MM.1S (cell line): Measurements from ENCODE around the gene RBM8A.

Experiments used
- CTCF ChIP-seq: fragments of 300-600 bp; sonication (generic); IDR thresholded peaks from 2 replicates; pipeline ENCODE4 v1.5.1; 2016; ENCODE audit warnings: antibody characterized with exemption, low read length, mixed read lengths
- EZH2 ChIP-seq: fragments of 300-600 bp; sonication (generic); optimal IDR thresholded peaks from 2 replicates; pipeline ENCODE3; 2017; ENCODE audit warnings: low read depth, mild to moderate bottlenecking, antibody characterized with exemption, low read length, mixed read lengths

- TF ChIP-seq CTCF: no peak
- no peak for TF ChIP-seq EZH2
Observed at GRCh38 chr1:145964328-145965118, 37.2 kb upstream of the RBM8A start, which contains the start of the genes ANKRD34A and POLR3GL.
